HepG2 (cell line): ENCODE data around the gene ZMIZ1. TPM values are rescaled to one million over a fixed set of nuclear protein-coding genes. Genes with fewer than 3 reads are reported as not detected.
A peak's percentile ranks its signal among the peaks of the same experiment; 100 is the strongest.

Experiments used
- EHMT2 ChIP-seq: fragments of 200-600 bp; sonication (generic); IDR thresholded peaks from 2 replicates; pipeline ENCODE4 v1.7.0; 2017; ENCODE audit warnings: antibody characterized with exemption, low read depth, low read length, borderline replicate concordance
- EP300 ChIP-seq, 3 experiments: sonication (generic) in 1 of 3; formaldehyde crosslinking in 1 of 3; IDR thresholded peaks; 2 replicates each; pipeline versions ENCODE4 v1.5.1 to v1.6.1; 2011 to 2020; ENCODE audit warnings: low read depth in 2 of 3, low read length in 2 of 3, borderline replicate concordance in 1 of 3, improper control_type of control experiment in 1 of 3, mild to moderate bottlenecking in 1 of 3, missing genetic modification reagents in 1 of 3, moderate library complexity in 1 of 3
- HIVEP1 ChIP-seq: sonication (generic); formaldehyde crosslinking; IDR thresholded peaks from 2 replicates; pipeline ENCODE4 v1.4.0; 2020; ENCODE audit warnings: mild to moderate bottlenecking, missing genetic modification reagents
- HMG20B ChIP-seq: conservative IDR thresholded peaks from 2 replicates; pipeline ENCODE4 v1.6.1; 2016; ENCODE audit warnings: missing genetic modification reagents, missing compliant biosample characterization
- NCOA5 ChIP-seq: sonication (generic); formaldehyde crosslinking; IDR thresholded peaks from 2 replicates; pipeline ENCODE4 v1.4.0; 2020; ENCODE audit warnings: missing genetic modification reagents
- NFE2L1 ChIP-seq: sonication (generic); formaldehyde crosslinking; IDR thresholded peaks from 2 replicates; pipeline ENCODE4 v1.4.0; 2020; ENCODE audit warnings: missing genetic modification reagents, mild to moderate bottlenecking, borderline replicate concordance
- NKX3-1 ChIP-seq: sonication (generic); formaldehyde crosslinking; IDR thresholded peaks from 2 replicates; pipeline ENCODE4 v1.5.0; 2020; ENCODE audit warnings: missing genetic modification reagents
- NR3C1 ChIP-seq: sonication (generic); formaldehyde crosslinking; IDR thresholded peaks from 2 replicates; pipeline ENCODE4 v1.4.0; 2020; ENCODE audit warnings: missing genetic modification reagents
- NRL ChIP-seq: sonication (generic); formaldehyde crosslinking; IDR thresholded peaks from 2 replicates; pipeline ENCODE4 v1.5.0; 2020; ENCODE audit warnings: missing genetic modification reagents, mild to moderate bottlenecking, moderate library complexity, borderline replicate concordance
- PTBP1 ChIP-seq: fragments of 200-400 bp; formaldehyde crosslinking; IDR thresholded peaks from 2 replicates; pipeline ENCODE4 v1.6.1; 2018; ENCODE audit warnings: low read length, low read depth; ENCODE audit not compliant: poor library complexity, severe bottlenecking
- SNAI1 ChIP-seq: sonication (generic); formaldehyde crosslinking; IDR thresholded peaks from 2 replicates; pipeline ENCODE4 v1.5.0; 2020; ENCODE audit warnings: mild to moderate bottlenecking, missing genetic modification reagents, borderline replicate concordance
- SOX6 ChIP-seq, 2 experiments: fragments of 450-650 bp in 1 of 2; sonication (generic) in 1 of 2; formaldehyde crosslinking in 1 of 2; IDR thresholded peaks; 2 replicates each; pipeline versions ENCODE4 v1.4.0 to v1.6.1; 2017 to 2020; ENCODE audit warnings: antibody characterized with exemption in 1 of 2, mild to moderate bottlenecking in 1 of 2, missing genetic modification reagents in 1 of 2
- SRF ChIP-seq: IDR thresholded peaks from 2 replicates; pipeline ENCODE4 v1.6.1; 2011; ENCODE audit warnings: mild to moderate bottlenecking, low read depth, low read length, moderate library complexity
- U2AF1 ChIP-seq: fragments of 200-400 bp; formaldehyde crosslinking; optimal IDR thresholded peaks from 2 replicates; pipeline ENCODE3; 2017; ENCODE audit warnings: mild to moderate bottlenecking, low read depth, low read length
- ZKSCAN8 ChIP-seq: IDR thresholded peaks from 2 replicates; pipeline ENCODE4 v1.6.1; 2016; ENCODE audit warnings: borderline replicate concordance, missing genetic modification reagents, missing compliant biosample characterization
- ZNF235 ChIP-seq: sonication (generic); formaldehyde crosslinking; IDR thresholded peaks from 2 replicates; pipeline ENCODE4 v1.8.1; 2023; ENCODE audit warnings: mild to moderate bottlenecking, missing genetic modification reagents, borderline replicate concordance
- ZNF335 ChIP-seq: sonication (generic); formaldehyde crosslinking; IDR thresholded peaks from 2 replicates; pipeline ENCODE4 v1.4.0; 2020; ENCODE audit warnings: missing genetic modification reagents
- ZNF775 ChIP-seq: sonication (generic); formaldehyde crosslinking; IDR thresholded peaks from 2 replicates; pipeline ENCODE4 v1.4.0; 2020; ENCODE audit warnings: missing genetic modification reagents, mild to moderate bottlenecking, moderate library complexity, borderline replicate concordance
- ZSCAN29 ChIP-seq: sonication (generic); formaldehyde crosslinking; conservative IDR thresholded peaks from 2 replicates; pipeline ENCODE4 v1.4.0; 2020; ENCODE audit warnings: mild to moderate bottlenecking, missing genetic modification reagents
- polyA plus RNA-seq, 8 experiments: library from polyadenylated mRNA; depleted of rRNA in 3 of 8; stranded (reverse) in 7 of 8; unstranded in 1 of 8; fragments of >200 nt; fragmentation: Illumina TruSeq in 4 of 8; extraction: Trizol in 4 of 8; gene quantifications; 2 replicates each; pipeline versions ENCODE4 v1.2.1 to v1.2.3, GENCODE V29; 2011 to 2016; ENCODE audit warnings: low read depth in 4 of 8, missing spikeins in 1 of 8, mixed read lengths in 1 of 8; ENCODE audit not compliant: insufficient read depth in 1 of 8
- total RNA-seq, 5 experiments: library from RNA; depleted of rRNA; stranded (reverse); fragments of >200 nt; fragmentation: Illumina TruSeq; extraction: Trizol; gene quantifications; 2 replicates each; pipeline ENCODE4 v1.2.3, GENCODE V29; 2016; ENCODE audit warnings: low read depth in 1 of 5
- TF ChIP-seq, protein P1 (sequence below): sonication (generic); formaldehyde crosslinking; IDR thresholded peaks from 2 replicates; pipeline ENCODE4 v1.5.1; 2020; ENCODE audit warnings: mild to moderate bottlenecking, missing genetic modification reagents
- TF ChIP-seq, protein P2 (sequence below): fragments of 450-650 bp; IDR thresholded peaks from 2 replicates; pipeline ENCODE4 v1.6.1; 2017
- TF ChIP-seq, protein P3 (sequence below): sonication (generic); formaldehyde crosslinking; IDR thresholded peaks from 2 replicates; pipeline ENCODE4 v1.4.0; 2020; ENCODE audit warnings: missing genetic modification reagents

ZMIZ1 gene
- total and polyA plus RNA-seq, 2 of the 13 experiments (the other 11 are each of a cell fraction or from before 2014, with no cell fraction given) = 5.3 to 10.2 TPM

DNA sequence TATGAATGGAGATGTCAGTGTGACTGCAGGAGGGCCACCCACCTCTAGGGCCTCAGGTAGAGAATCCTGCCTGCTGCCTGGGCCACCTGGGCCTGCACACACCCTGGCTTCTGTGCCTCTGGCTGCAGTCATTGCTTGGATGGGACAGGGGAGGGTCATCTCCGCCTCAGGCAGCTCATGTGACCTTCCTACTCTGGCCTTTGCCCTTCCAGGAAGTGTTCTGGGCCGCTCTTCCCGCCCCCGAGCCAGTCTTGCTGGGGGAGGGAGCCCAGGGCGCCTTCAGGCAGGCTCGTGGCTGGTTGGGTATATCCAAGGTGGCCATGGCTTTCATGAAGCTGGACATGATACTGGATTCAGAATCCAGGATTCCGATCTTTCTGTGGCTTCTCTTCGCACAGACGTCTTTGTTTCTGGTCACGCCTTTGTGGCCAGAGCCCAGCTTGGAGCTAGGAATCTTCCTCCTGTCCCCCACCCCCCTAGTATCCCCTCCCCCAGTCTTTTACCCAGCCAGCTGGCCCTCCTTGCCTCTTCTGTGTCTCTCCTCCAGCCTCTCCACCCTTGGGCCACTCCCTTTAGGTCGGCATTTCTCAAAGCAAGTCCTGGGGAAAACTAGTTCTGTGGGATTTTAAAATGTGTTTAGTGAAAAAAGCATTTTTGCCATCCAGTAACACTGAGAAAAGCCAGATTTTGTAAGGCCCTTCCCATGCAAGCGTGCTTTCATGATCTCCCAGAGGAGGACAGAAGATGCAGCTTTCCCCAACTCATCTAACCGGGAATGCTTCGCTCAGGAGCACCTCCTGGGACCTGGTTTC, 119.6 kb downstream of the ZMIZ1 start (continued):
- TF ChIP-seq, protein P1, sequence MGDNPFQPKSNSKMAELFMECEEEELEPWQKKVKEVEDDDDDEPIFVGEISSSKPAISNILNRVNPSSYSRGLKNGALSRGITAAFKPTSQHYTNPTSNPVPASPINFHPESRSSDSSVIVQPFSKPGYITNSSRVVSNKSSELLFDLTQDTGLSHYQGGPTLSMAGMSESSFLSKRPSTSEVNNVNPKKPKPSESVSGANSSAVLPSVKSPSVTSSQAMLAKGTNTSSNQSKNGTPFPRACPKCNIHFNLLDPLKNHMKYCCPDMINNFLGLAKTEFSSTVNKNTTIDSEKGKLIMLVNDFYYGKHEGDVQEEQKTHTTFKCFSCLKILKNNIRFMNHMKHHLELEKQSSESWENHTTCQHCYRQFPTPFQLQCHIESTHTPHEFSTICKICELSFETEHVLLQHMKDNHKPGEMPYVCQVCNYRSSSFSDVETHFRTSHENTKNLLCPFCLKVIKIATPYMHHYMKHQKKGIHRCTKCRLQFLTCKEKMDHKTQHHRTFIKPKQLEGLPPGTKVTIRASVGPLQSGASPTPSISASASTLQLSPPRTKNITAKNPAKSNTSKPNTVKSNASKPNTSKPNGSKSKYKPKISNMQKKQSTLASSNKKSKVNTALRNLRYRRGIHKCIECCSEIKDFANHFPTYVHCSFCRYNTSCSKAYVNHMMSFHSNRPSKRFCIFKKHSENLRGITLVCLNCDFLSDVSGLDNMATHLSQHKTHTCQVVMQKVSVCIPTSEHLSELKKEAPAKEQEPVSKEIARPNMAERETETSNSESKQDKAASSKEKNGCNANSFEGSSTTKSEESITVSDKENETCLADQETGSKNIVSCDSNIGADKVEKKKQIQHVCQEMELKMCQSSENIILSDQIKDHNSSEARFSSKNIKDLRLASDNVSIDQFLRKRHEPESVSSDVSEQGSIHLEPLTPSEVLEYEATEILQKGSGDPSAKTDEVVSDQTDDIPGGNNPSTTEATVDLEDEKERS (CRISPR knock-in tag) = no peak
- TF ChIP-seq U2AF1 (no peak), ZNF775 (CRISPR knock-in tag) (no peak), NR3C1 (CRISPR knock-in tag) (no peak), NFE2L1 (CRISPR knock-in tag) (no peak), EHMT2 (no peak), EP300 (IDR thresholded peaks at IDR 0.05; ENCODE audit: low read depth in 2 of 2, low read length in 2 of 2) (peak in 1 of 2 experiments; percentile 70; a peak in 2 of 4 replicates), EP300 (CRISPR knock-in tag; IDR thresholded peaks at IDR 0.05; ENCODE audit: borderline replicate concordance) (peak; percentile 62; the same call in 1 of the 2 replicates), NRL (CRISPR knock-in tag) (0 out of 2 replicates have a peak, but pooled peaks have one; percentile 60), SNAI1 (no peak), HMG20B (CRISPR knock-in tag) (0 out of 2 replicates have a peak, but pooled peaks have one; percentile 53), SRF (no peak), HIVEP1 (CRISPR knock-in tag) (no peak), NCOA5 (CRISPR knock-in tag) (no peak), ZSCAN29 (CRISPR knock-in tag) (no peak), ZNF235 (CRISPR knock-in tag) (no peak), PTBP1 (no peak), ZNF335 (CRISPR knock-in tag) (0 out of 2 replicates have a peak, but pooled peaks have one; percentile 48), SOX6 (IDR thresholded peaks at IDR 0.05) (no peak), SOX6 (CRISPR knock-in tag; IDR thresholded peaks at IDR 0.05) (peak; percentile 64), ZKSCAN8 (no peak), NKX3-1 (CRISPR knock-in tag) (no peak)
- TF ChIP-seq, protein P2, sequence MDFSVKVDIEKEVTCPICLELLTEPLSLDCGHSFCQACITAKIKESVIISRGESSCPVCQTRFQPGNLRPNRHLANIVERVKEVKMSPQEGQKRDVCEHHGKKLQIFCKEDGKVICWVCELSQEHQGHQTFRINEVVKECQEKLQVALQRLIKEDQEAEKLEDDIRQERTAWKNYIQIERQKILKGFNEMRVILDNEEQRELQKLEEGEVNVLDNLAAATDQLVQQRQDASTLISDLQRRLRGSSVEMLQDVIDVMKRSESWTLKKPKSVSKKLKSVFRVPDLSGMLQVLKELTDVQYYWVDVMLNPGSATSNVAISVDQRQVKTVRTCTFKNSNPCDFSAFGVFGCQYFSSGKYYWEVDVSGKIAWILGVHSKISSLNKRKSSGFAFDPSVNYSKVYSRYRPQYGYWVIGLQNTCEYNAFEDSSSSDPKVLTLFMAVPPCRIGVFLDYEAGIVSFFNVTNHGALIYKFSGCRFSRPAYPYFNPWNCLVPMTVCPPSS = no peak
- TF ChIP-seq, protein P3, sequence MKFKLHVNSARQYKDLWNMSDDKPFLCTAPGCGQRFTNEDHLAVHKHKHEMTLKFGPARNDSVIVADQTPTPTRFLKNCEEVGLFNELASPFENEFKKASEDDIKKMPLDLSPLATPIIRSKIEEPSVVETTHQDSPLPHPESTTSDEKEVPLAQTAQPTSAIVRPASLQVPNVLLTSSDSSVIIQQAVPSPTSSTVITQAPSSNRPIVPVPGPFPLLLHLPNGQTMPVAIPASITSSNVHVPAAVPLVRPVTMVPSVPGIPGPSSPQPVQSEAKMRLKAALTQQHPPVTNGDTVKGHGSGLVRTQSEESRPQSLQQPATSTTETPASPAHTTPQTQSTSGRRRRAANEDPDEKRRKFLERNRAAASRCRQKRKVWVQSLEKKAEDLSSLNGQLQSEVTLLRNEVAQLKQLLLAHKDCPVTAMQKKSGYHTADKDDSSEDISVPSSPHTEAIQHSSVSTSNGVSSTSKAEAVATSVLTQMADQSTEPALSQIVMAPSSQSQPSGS (CRISPR knock-in tag) = peak; percentile 75; the same call in 1 of the 2 replicates
